HG02943 (cell line): Measurements from ENCODE around the gene CRELD2.

Experiments used
- ATAC-seq: cut with Tn5 transposase; IDR thresholded peaks from one replicate; pipeline ENCODE4 v1.9.1; 2021; ENCODE audit warnings: mild to moderate bottlenecking, low read depth, moderate library complexity; ENCODE audit not compliant: unreplicated experiment

The CRELD2 gene

GRCh38 chr22:49966041-49966773 is 47.8 kb downstream of the CRELD2 start:
- ATAC-seq, result no peak

GRCh38 chr22:49966774-49967705 is 48.6 kb downstream of the CRELD2 start:
- ATAC-seq, result no peak

DNA sequence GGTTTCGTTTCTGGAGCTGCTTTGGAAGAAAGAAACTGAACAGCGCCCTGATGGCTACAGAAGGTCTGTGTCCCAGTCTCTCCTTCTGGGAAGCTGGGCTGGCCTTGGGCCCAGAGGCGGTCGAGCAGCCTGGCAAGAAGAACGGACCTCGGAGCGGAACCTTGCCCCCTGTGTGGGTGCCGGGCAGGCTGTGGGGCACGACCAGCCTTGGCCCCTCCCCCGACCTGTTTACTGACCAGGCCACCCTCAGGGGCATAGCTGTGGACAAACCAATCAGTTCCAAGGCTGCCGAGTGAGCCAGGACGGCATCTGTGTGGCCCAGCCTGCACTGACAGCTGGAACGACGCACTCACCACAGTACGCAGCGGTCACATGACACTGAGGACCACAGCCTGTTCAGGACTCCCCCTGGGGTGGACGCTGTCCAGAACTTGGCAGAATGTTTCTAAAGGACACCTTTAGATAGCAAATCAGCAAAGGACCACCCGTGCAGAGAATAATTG is 49.3 kb downstream of the CRELD2 start:
- ATAC-seq, result no peak

GRCh38 chr22:49968313-49968830 is 49.9 kb downstream of the CRELD2 start:
- ATAC-seq, result no peak

DNA sequence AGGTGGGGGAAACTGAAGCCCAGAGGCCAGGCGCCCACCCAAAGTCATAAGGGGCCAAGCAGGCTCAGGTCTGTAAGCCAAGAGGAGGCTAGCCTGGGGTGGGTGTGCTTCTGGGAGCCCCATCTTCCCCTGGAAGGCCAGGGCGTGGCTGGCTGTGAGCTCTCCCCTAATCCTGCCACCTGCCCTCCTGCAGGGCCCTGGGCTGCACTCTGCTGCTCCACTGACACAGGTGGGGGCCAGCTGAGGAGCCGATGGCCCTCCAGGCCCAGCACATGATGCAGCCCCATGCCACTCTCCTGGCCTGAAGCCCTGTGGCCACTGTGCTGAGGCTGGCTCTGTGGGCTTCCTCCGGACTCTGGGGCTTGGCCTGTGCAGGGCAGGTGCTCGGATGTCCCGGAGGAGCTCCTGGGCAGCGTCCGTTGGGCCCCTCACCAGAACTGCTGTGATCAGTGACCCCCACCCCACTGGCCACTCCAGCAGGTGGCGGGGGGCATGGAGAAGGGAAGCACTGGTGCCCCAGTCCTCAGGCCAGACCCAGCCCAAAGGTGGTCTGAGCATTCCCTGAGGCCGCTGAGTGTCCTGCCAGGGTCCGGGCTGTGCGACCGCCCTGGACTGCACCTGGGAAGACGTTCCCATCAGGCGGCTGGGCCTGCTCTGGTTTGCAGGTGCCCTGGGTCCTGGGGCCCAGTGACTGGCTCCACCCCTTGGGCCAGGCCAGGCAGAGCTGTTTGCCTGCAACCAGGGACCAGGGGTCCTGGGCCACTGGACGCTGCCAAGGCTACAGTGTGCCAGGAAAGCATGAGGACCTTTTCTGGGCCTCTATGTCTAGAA is 50.6 kb downstream of the CRELD2 start:
- ATAC-seq, result no peak

- no peak for ATAC-seq
These were observed 51.5 kb downstream of the CRELD2 start for GRCh38 chr22:49969751-49970527.

- peak; percentile 58 for ATAC-seq
These were observed 52.2 kb downstream of the CRELD2 start for GRCh38 chr22:49970528-49971231.

DNA sequence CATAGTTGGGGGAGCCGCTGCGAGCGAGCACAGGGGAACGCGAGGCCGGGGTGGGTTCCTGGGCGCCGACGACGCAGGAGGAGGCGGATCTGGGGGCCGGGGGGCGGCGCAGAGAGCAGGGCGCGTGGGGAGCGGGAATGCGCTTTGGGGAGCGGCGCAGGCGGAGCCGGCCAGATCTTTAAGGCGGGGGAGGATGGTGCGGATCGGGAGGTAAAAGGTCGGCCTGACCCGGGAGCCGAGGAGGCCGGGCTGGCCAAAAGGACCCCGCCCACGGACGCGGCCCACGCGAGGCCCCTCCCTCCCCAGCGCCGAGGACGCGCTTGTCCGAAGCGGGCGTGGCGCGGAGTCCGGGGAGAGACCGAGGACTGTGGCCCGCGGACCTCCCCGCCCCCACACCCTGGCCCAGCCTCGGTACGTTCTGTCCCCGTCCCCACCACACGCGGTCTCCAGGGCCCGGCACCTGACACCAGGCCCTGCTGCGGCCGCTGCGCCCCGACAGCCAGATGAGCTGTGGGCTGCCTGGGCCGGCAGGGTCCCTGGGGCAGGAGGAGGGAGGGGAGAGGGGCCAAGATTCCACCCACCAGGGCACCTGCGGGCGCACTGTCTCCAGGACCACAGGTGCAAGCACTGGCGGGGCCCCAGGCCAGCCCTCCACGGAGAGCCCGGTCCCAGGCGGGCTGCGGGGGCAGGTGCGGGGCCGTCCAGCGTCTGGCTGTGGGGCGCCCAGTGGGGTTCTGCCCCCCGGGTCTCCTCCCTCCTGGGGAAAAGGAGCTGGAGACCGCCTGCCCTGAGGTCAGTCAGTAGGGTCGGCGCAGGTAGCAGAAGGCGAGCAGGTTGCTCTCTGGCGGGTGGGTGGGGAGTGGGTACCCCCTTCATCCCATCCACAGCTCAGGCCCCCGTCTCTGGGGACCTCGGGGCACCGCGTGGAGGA is 53.1 kb downstream of the CRELD2 start:
- ATAC-seq, result peak; percentile 15

GRCh38 chr22:49972163-49973017 is 54.0 kb downstream of the CRELD2 start:
- no peak for ATAC-seq

- ATAC-seq, result no peak
These were observed 54.9 kb downstream of the CRELD2 start for GRCh38 chr22:49973018-49973961.

GRCh38 chr22:49975543-49976389 is 57.3 kb downstream of the CRELD2 start:
- no peak for ATAC-seq

GRCh38 chr22:49976439-49977175 is 58.2 kb downstream of the CRELD2 start:
- no peak for ATAC-seq
